H1 (cell line): ENCODE data around the gene MGARP. TPM values are rescaled to one million over a fixed set of nuclear protein-coding genes. Genes with fewer than 3 reads are reported as not detected.

ENCODE experiments used
- CTCF ChIA-PET: fragments of 300-600 bp; sonication (Branson Sonifier 250); formaldehyde crosslinking; loops from one replicate; lab custom pipeline; 2021; ENCODE audit not compliant: partially characterized antibody; lab: Charles Lee
- POLR2A ChIA-PET: fragments of 300-600 bp; sonication (Branson Sonifier 250); formaldehyde crosslinking; loops from one replicate; lab custom pipeline; 2021; ENCODE audit warnings: inconsistent platforms; ENCODE audit not compliant: partially characterized antibody; lab: Charles Lee
- DNase-seq, 2 experiments: peaks; one replicate each; pipeline versions ENCODE4 v3.0.0 to v3.0.0-alpha.2; 2010 to 2022; ENCODE audit warnings: low spot score in 2 of 2, low read depth in 1 of 2, mixed read lengths in 1 of 2
- FAIRE-seq: peaks from 2 replicates; lab custom pipeline; 2011; peaks lifted over from hg19 to GRCh38; lab: Jason Lieb, UNC
- H2AFZ ChIP-seq: 2 replicates; pipeline ENCODE4 v1.8.1; 2012; ENCODE audit warnings: low read length, inconsistent platforms
- H2AK5ac ChIP-seq: 2 replicates; pipeline ENCODE4 v1.6.1; 2013; ENCODE audit warnings: low read depth, low read length
- H2BK120ac ChIP-seq: replicated peaks from 2 replicates; pipeline ENCODE3; 2013; ENCODE audit warnings: low read depth, low read length, inconsistent platforms
- H2BK12ac ChIP-seq: 2 replicates; pipeline ENCODE4 v1.6.1; 2013; ENCODE audit warnings: low read depth, low read length
- H2BK15ac ChIP-seq: 2 replicates; pipeline ENCODE4 v1.6.1; 2013; ENCODE audit warnings: low read length
- H2BK20ac ChIP-seq: 2 replicates; pipeline ENCODE4 v1.6.1; 2013; ENCODE audit warnings: low read length
- H2BK5ac ChIP-seq: 2 replicates; pipeline ENCODE4 v1.6.1; 2013; ENCODE audit warnings: low read depth, low read length
- H3K14ac ChIP-seq: 2 replicates; pipeline ENCODE4 v1.6.1; 2013; ENCODE audit warnings: inconsistent platforms; ENCODE audit not compliant: insufficient read length
- H3K18ac ChIP-seq: 2 replicates; pipeline ENCODE4 v1.6.1; 2013; ENCODE audit warnings: low read length; ENCODE audit errors: extremely low read depth
- H3K23ac ChIP-seq: 2 replicates; pipeline ENCODE4 v1.6.1; 2013; ENCODE audit warnings: inconsistent platforms; ENCODE audit not compliant: insufficient read length
- H3K23me2 ChIP-seq: 2 replicates; pipeline ENCODE4 v1.6.1; 2013; ENCODE audit warnings: low read depth, low read length
- H3K27ac ChIP-seq: 2 replicates; pipeline ENCODE4 v1.6.1; 2011; ENCODE audit warnings: low read depth, low read length, inconsistent platforms
- H3K27me3 ChIP-seq, 4 experiments: replicated peaks in 1 of 4; 1 replicate in 1 of 4; 2 replicates in 3 of 4; pipeline versions ENCODE4 v1.6.1 to v1.8.1; 2011 to 2013; ENCODE audit warnings: low read length in 3 of 4, mild to moderate bottlenecking in 3 of 4, inconsistent platforms in 2 of 4, mixed read lengths in 2 of 4, moderate library complexity in 1 of 4; ENCODE audit not compliant: control insufficient read depth in 3 of 4, insufficient read depth in 3 of 4; ENCODE audit errors: extremely low read depth in 1 of 4
- H3K36me3 ChIP-seq, 4 experiments: 2 replicates each; pipeline versions ENCODE4 v1.6.1 to v1.8.1; 2011 to 2013; ENCODE audit warnings: mild to moderate bottlenecking in 4 of 4, low read length in 3 of 4, moderate library complexity in 2 of 4, control low read depth in 1 of 4, inconsistent platforms in 1 of 4; ENCODE audit not compliant: insufficient read depth in 4 of 4, control insufficient read depth in 2 of 4
- H3K4ac ChIP-seq: replicated peaks from 2 replicates; pipeline ENCODE3; 2013; ENCODE audit warnings: low read length, low read depth, mixed read lengths, inconsistent platforms; ENCODE audit not compliant: insufficient read length
- H3K4me1 ChIP-seq, 4 experiments: replicated peaks in 1 of 4; 1 replicate in 1 of 4; 2 replicates in 3 of 4; pipeline versions ENCODE4 v1.6.1 to v1.8.1; 2011 to 2013; ENCODE audit warnings: low read length in 3 of 4, inconsistent platforms in 2 of 4, mixed read lengths in 1 of 4; ENCODE audit not compliant: insufficient read depth in 4 of 4, control insufficient read depth in 3 of 4
- H3K4me2 ChIP-seq, 2 experiments: 2 replicates each; pipeline versions ENCODE4 v1.6.1 to v1.8.1; 2011 to 2013; ENCODE audit warnings: low read depth in 2 of 2, low read length in 2 of 2, control low read depth in 1 of 2, inconsistent platforms in 1 of 2, mild to moderate bottlenecking in 1 of 2; ENCODE audit not compliant: insufficient read depth in 1 of 2
- H3K4me3 ChIP-seq, 4 experiments: fragments of 200-600, 300-600 bp in 1 of 4; sonication (generic), shearing (Covaris generic), sonication (Bioruptor Twin) in 1 of 4; 2 replicates each; pipeline versions ENCODE4 v1.5.1 to v1.8.1; 2011 to 2016; ENCODE audit warnings: low read length in 4 of 4, low read depth in 3 of 4, control low read depth in 2 of 4, inconsistent platforms in 2 of 4, mild to moderate bottlenecking in 2 of 4, mixed read lengths in 1 of 4, moderate library complexity in 1 of 4; ENCODE audit not compliant: insufficient read depth in 2 of 4; ENCODE audit errors: extremely low read depth in 1 of 4
- H3K56ac ChIP-seq: replicated peaks from 2 replicates; pipeline ENCODE3; 2013; ENCODE audit warnings: low read depth, mild to moderate bottlenecking, mixed read lengths, low read length, inconsistent platforms; ENCODE audit not compliant: insufficient read length
- H3K79me1 ChIP-seq: 2 replicates; pipeline ENCODE4 v1.6.1; 2013; ENCODE audit warnings: low read depth, low read length, control low read depth
- H3K79me2 ChIP-seq, 2 experiments: 2 replicates each; pipeline versions ENCODE4 v1.6.1 to v1.8.1; 2012 to 2013; ENCODE audit warnings: low read length in 2 of 2, mild to moderate bottlenecking in 2 of 2, inconsistent platforms in 1 of 2; ENCODE audit not compliant: insufficient read depth in 2 of 2, control insufficient read depth in 1 of 2
- H3K9ac ChIP-seq, 4 experiments: replicated peaks in 1 of 4; 1 replicate in 1 of 4; 2 replicates in 3 of 4; pipeline versions ENCODE4 v1.6.1 to v1.8.1; 2011 to 2013; ENCODE audit warnings: low read depth in 3 of 4, low read length in 3 of 4, control low read depth in 2 of 4, mild to moderate bottlenecking in 2 of 4, moderate library complexity in 2 of 4, inconsistent platforms in 1 of 4; ENCODE audit errors: extremely low read depth in 1 of 4
- H3K9me3 ChIP-seq, 2 experiments: 2 replicates each; pipeline versions ENCODE4 v1.6.1 to v1.8.1; 2012 to 2013; ENCODE audit warnings: mild to moderate bottlenecking in 2 of 2, moderate library complexity in 2 of 2, control low read depth in 1 of 2, inconsistent platforms in 1 of 2, low read depth in 1 of 2, low read length in 1 of 2, mixed read lengths in 1 of 2; ENCODE audit not compliant: insufficient read depth in 2 of 2
- H4K20me1 ChIP-seq, 2 experiments: replicated peaks in 1 of 2; 2 replicates each; pipeline versions ENCODE3 to v1.8.1; 2011 to 2013; ENCODE audit warnings: inconsistent platforms in 2 of 2, low read length in 2 of 2, mild to moderate bottlenecking in 1 of 2; ENCODE audit not compliant: insufficient read depth in 2 of 2, control insufficient read depth in 1 of 2
- H4K5ac ChIP-seq: 2 replicates; pipeline ENCODE4 v1.6.1; 2013; ENCODE audit warnings: low read length, low read depth, mixed read lengths, inconsistent platforms; ENCODE audit not compliant: insufficient read length
- H4K8ac ChIP-seq: 2 replicates; pipeline ENCODE4 v1.8.0; 2013; ENCODE audit warnings: mild to moderate bottlenecking, moderate library complexity, low read length, inconsistent platforms; ENCODE audit not compliant: insufficient read depth; ENCODE audit errors: extremely low read depth
- H4K91ac ChIP-seq: replicated peaks from 2 replicates; pipeline ENCODE3; 2013; ENCODE audit warnings: low read length, mixed read lengths, inconsistent platforms; ENCODE audit not compliant: insufficient read length
- RAD21 ChIP-seq, 2 experiments: IDR thresholded peaks in 1 of 2; conservative IDR thresholded peaks in 1 of 2; 2 replicates each; pipeline ENCODE4 v1.6.1; 2011; ENCODE audit warnings: low read depth in 2 of 2, low read length in 2 of 2, improper control_type of control experiment in 1 of 2, inconsistent platforms in 1 of 2, mild to moderate bottlenecking in 1 of 2, moderate library complexity in 1 of 2
- TAF1 ChIP-seq: IDR thresholded peaks from 2 replicates; pipeline ENCODE4 v1.6.1; 2011; ENCODE audit warnings: mild to moderate bottlenecking, low read depth, low read length
- WGBS, 2 experiments: shearing (Covaris generic) in 1 of 2; methylation state at CpG; one replicate each; pipeline versions ENCODE4 v1.1.6 to v1.1.7; 2013 to 2015; ENCODE audit warnings: low lambda C conversion rate in 2 of 2, mixed read lengths in 2 of 2, inconsistent platforms in 1 of 2, low coverage in 1 of 2, missing lambda C conversion rate in 1 of 2; ENCODE audit not compliant: insufficient replicate concordance in 2 of 2, insufficient coverage in 1 of 2, insufficient read length in 1 of 2; ENCODE audit errors: extremely low coverage in 1 of 2, missing lambda C conversion rate in 1 of 2; 5-methylcytosine and 5-hydroxymethylcytosine counted together
- polyA plus RNA-seq, 7 experiments: library from polyadenylated mRNA; depleted of rRNA in 3 of 7; stranded (reverse) in 5 of 7; unstranded in 2 of 7; fragments of >200 nt in 5 of 7; fragments of 200-250 nt in 2 of 7; gene quantifications; 1 replicate in 5 of 7; 2 replicates in 1 of 7; 4 replicates in 1 of 7; pipeline versions ENCODE4 v1.2.1 to v1.2.3, GENCODE V29; 2011 to 2013; ENCODE audit warnings: missing spikeins in 2 of 7, mixed read lengths in 2 of 7
- total RNA-seq: library from RNA; stranded (reverse); fragmentation: NEBNext Ultra II Directional; extraction: Animal tissue kit (Norgen Biotek cat#: 25700); gene quantifications from 2 replicates; pipeline ENCODE4 v1.2.1, GENCODE V29; 2021
- TF ChIP-seq, protein P1 (sequence below), 3 experiments: IDR thresholded peaks; 1 replicate in 2 of 3; 2 replicates in 1 of 3; pipeline versions ENCODE4 v1.5.1 to v1.6.1; 2011; ENCODE audit warnings: low read length in 3 of 3, mild to moderate bottlenecking in 3 of 3, inconsistent platforms in 2 of 3, low read depth in 1 of 3, moderate library complexity in 1 of 3; ENCODE audit not compliant: insufficient read depth in 1 of 3; ENCODE audit errors: control extremely low read depth in 1 of 3

MGARP gene
- total and polyA plus RNA-seq, 2 of the 8 experiments (the other 6 are each of a cell fraction or from before 2014, with no cell fraction given) = 2.8 to 4.5 TPM

DNA sequence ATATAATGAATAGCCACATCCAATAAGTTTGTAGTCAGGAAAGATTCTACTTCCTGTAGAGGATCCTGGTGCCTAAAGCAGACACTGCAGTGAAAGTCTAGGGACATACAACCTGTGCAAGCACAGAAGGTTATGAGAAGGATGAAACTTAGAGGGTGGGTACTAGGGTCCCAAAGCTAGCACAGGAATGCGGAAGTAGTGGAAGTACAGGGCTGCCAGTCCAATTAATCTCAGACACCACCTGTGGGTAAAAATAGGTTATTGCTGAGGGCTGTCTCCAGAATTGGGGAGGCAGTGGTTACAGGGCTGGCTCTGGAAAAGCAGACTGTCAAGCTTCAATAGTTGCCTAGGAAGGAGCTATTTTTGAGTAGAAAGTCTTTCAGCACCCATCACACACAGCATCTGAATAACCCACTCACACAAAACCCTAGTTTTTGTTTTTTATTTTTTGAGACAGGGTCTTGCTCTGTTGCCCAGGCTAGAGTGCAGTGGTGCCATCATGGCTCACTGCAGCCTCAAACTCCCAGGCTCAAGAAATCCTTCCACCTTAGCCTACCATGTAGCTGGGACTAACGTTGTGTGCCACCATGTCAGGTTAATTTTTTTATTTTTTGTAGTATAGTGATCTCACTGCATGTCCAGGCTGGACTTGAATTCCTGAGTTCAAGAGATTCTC lies 52.2 kb downstream of the MGARP start:
- Histone ChIP-seq H3K23me2 (no peaks in the 10 kb centered on the region), H3K18ac (no peak overlapping the region), H4K91ac (no peak overlapping the region), H2BK15ac (no peak overlapping the region), H3K9me3 (no peaks in the 10 kb centered on the region), H2BK5ac (no peak overlapping the region), H3K9ac (no peak overlapping the region), H3K79me1 (no peaks in the 10 kb centered on the region), H3K56ac (no peak overlapping the region), H2BK20ac (no peak overlapping the region), H4K8ac (no peak overlapping the region), H4K5ac (no peak overlapping the region), H3K36me3 (no peaks in the 10 kb centered on the region), H4K20me1 (no peaks in the 10 kb centered on the region), H3K4me1 (no peaks in the 10 kb centered on the region; a peak in 1 of 7 replicates), H3K27me3 (no peaks in the 10 kb centered on the region), H3K23ac (no peak overlapping the region), H3K79me2 (no peaks in the 10 kb centered on the region), H2BK120ac (no peak overlapping the region), H2BK12ac (no peak overlapping the region), H3K4me3 (no peak overlapping the region), H3K4me2 (no peak overlapping the region), H3K4ac (no peak overlapping the region), H2AFZ (no peak overlapping the region), H3K27ac (no peak overlapping the region), H2AK5ac (no peak overlapping the region), H3K14ac (no peak overlapping the region)
- DNase-seq = peak in 1 of 2 experiments; percentile 39
- TF ChIP-seq RAD21 (IDR thresholded peaks at IDR 0.05 in 1 of 2, conservative IDR thresholded peaks at IDR 0.05 in 1 of 2; ENCODE audit: low read depth in 2 of 2, low read length in 2 of 2) = 0 out of 4 replicates have a peak, but pooled peaks have one; percentile 6 to 15
- TF ChIP-seq, protein P1, sequence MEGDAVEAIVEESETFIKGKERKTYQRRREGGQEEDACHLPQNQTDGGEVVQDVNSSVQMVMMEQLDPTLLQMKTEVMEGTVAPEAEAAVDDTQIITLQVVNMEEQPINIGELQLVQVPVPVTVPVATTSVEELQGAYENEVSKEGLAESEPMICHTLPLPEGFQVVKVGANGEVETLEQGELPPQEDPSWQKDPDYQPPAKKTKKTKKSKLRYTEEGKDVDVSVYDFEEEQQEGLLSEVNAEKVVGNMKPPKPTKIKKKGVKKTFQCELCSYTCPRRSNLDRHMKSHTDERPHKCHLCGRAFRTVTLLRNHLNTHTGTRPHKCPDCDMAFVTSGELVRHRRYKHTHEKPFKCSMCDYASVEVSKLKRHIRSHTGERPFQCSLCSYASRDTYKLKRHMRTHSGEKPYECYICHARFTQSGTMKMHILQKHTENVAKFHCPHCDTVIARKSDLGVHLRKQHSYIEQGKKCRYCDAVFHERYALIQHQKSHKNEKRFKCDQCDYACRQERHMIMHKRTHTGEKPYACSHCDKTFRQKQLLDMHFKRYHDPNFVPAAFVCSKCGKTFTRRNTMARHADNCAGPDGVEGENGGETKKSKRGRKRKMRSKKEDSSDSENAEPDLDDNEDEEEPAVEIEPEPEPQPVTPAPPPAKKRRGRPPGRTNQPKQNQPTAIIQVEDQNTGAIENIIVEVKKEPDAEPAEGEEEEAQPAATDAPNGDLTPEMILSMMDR (IDR thresholded peaks at IDR 0.05; ENCODE audit: control extremely low read depth in 1 of 3, insufficient read depth in 1 of 3, low read depth in 1 of 3, low read length in 3 of 3) = peak in 1 of 3 experiments; percentile 15; a peak in 1 of 4 replicates
- no peak for TF ChIP-seq TAF1
- no peak for FAIRE-seq
- whole genome bisulfite sequencing, 2 experiments = 89% methylated on average over 2 of the region's 2 CpGs; no CpG with 5 or more reads in 1 of the 2 experiments
- CTCF ChIA-PET = interaction anchor here (0.7 to 3.1 kb wide), 11 partner anchors 9 to 128 kb away, joined by 3 to 16 read pairs (median 5); no protein-coding TSS in a partner anchor
- POLR2A ChIA-PET = interaction anchor here (0.9 to 1.4 kb wide), 3 partner anchors 7 to 74 kb away, joined by 3 to 4 read pairs (median 3); partner anchors contain the start of gene NDUFC1
